ENCODE measurements around the gene MAN1C1. TPM values are rescaled to one million over a fixed set of nuclear protein-coding genes. Genes with fewer than 3 reads are reported as not detected.
"Not testable (repeated sequence)": the region's sequence is repeated elsewhere in the genome, so short reads cannot be mapped to it uniquely, and the experiment has no call there.

The MAN1C1 gene
- total and polyA plus RNA-seq, 8 donors: 2.1 to 9.2 (median 4.0) TPM

DNA sequence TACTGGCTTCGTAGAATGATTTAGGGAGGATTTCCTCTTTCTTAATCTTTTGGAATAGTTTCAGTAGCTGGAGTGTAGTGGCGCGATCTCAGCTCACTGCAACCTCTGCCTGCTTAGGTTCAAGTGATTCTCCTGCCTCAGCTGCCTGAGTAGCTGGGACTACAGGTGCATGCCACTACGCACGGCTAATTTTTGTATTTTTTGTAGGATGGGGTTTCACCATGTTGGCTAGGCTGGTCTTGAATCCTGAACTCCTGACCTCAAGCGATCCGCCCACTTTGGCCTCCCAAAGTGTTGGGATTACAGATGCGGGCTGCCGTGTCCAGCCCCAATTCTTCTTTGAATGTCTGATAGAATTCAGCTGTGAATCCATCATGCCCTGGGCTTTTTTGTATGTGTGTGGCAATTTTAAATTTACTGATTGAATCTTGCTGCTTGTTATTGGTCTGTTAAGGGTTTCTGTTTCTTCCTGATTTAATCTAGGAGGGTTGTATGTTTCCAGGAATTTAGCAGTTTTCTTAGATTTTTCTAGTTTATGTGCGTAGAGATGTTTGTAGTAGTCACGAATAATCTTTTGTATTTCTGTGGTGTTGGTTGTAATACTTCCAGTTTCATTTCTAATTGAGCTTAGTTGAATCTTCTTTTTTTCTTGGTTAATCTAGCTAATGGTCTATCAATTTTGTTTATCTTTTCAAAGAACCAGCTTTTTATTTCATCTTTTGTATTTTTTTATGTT is 15.3 kb downstream of the MAN1C1 start:
- no peak for TF ChIP-seq CTCF (IDR thresholded peaks at IDR 0.05)
- no peak overlapping the region for H3K27ac ChIP-seq
- no peaks in the 10 kb centered on the region for H3K4me1 ChIP-seq
- WGBS, 2 donors: 80 to 86% methylated on average over 11 of the region's 11 CpGs
- H3K9me3 ChIP-seq: no peaks in the 10 kb centered on the region
- intact Hi-C loops (cut with DNase I): no loop called here
- FAIRE-seq (no peak), ATAC-seq (peak in 1 of 4 donors; percentile 16), DNase-seq (no peak)
- H3K27me3 ChIP-seq: no peaks in the 10 kb centered on the region
- H3K36me3 ChIP-seq: no peaks in the 10 kb centered on the region
- H3K4me3 ChIP-seq: peak overlapping the region in 1 of 4 donors; percentile 5

DNA sequence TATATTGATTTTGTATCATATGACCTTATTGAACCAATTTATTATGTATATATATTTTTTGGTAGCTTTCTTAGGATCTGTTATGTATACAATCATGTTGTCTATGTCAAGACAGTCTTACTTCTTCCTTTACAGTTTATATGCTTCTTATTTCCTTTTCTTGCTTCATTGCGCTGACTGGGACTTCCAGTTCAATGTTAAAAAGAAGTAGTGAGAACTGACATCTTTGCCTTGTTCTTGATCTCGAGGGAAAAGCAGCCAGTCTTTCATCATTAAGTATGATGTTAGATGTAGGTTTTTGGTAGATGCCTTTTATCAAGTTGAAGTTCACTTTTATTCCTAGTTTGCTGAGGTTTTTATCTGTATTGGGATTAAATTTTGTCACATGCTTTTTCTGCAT is 17.5 kb downstream of the MAN1C1 start:
- Histone ChIP-seq H3K27me3 (no peaks in the 10 kb centered on the region), H3K4me3 (no peak overlapping the region), H3K36me3 (no peaks in the 10 kb centered on the region), H3K9me3 (no peaks in the 10 kb centered on the region), H3K27ac (no peak overlapping the region), H3K4me1 (no peaks in the 10 kb centered on the region)
- intact Hi-C loops (cut with DNase I): no loop called here
- 88% methylated on average over 2 of the region's 2 CpGs for WGBS, 2 donors
- ATAC-seq: no peak
- no peak for TF ChIP-seq CTCF (IDR thresholded peaks at IDR 0.05)
- FAIRE-seq: no peak
- no peak for DNase-seq

- no peak for TF ChIP-seq CTCF (IDR thresholded peaks at IDR 0.05)
- FAIRE-seq (no peak), DNase-seq (no peak), ATAC-seq (no peak)
- intact Hi-C loops (cut with DNase I): no loop called here
- Histone ChIP-seq H3K4me1 (no peaks in the 10 kb centered on the region), H3K27me3 (no peaks in the 10 kb centered on the region), H3K4me3 (no peak overlapping the region), H3K36me3 (no peaks in the 10 kb centered on the region), H3K9me3 (no peaks in the 10 kb centered on the region), H3K27ac (no peak overlapping the region)
- 90 to 95% methylated on average over 2 of the region's 2 CpGs for WGBS, 2 donors
These were observed 18.3 kb downstream of the MAN1C1 start for GRCh38 chr1:25634896-25635295.

- intact Hi-C loops (cut with DNase I): not testable (repeated sequence)
These were observed 19.6 kb downstream of the MAN1C1 start for GRCh38 chr1:25636141-25636540.

DNA sequence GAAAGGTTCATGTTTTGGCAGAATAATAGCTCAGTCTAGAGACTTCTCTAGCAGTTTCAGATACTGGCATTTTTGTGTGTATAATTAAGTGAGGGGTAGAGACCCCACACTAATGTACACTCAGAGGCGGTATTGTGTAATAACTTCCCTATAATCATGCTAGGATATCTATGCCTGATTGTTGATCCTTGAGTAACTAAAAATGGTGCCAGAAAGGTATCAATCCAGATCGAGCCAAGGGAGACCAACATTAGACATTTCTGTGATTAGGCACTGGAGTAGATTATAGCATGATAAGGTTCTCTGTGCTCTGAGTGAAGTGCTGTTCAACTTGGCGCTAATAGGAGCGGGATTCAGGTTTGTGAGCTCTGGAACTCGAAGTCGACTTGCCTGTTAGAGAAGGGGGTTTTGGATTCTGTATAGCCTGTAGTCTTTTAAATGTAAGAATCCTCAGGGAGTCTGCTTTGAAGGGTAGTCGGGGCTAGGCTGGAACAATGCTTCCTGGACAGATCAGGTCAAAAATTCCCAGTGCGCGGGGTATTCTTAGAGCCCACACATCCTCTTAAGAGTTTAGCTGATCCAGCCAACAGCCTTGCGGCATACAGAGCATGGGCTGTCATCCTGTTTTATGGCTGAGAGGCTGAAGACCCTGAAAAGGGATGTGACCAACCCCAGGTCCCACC is 24.2 kb downstream of the MAN1C1 start:
- intact Hi-C loops (cut with DNase I): no loop called here
- FAIRE-seq (no peak), ATAC-seq (no peak), DNase-seq (no peak)
- 63 to 74% methylated on average over 10 of the region's 10 CpGs for WGBS, 2 donors
- H3K36me3 ChIP-seq: no peaks in the 10 kb centered on the region
- no peak overlapping the region for H3K27ac ChIP-seq
- H3K27me3 ChIP-seq: no peaks in the 10 kb centered on the region
- H3K4me3 ChIP-seq: no peak overlapping the region
- H3K9me3 ChIP-seq: no peaks in the 10 kb centered on the region
- no peak for TF ChIP-seq CTCF (IDR thresholded peaks at IDR 0.05)
- H3K4me1 ChIP-seq: no peaks in the 10 kb centered on the region

More at GRCh38 chr1:25636141-25636540, 19.6 kb downstream of the MAN1C1 start:
- FAIRE-seq, H3K36me3 ChIP-seq, H3K27ac ChIP-seq, ATAC-seq, H3K4me1 ChIP-seq, DNase-seq, H3K27me3 ChIP-seq, H3K9me3 ChIP-seq, H3K4me3 ChIP-seq: not testable (repeated sequence)
- 81 to 87% methylated on average over 7 of the region's 7 CpGs for WGBS, 2 donors

All from pancreas (tissue), 10 donors.